GM18520 (cell line): ENCODE results near the gene RPUSD4.

Experiments
- ATAC-seq: cut with Tn5 transposase; IDR thresholded peaks from one replicate; pipeline ENCODE4 v1.9.1; 2021; ENCODE audit not compliant: unreplicated experiment

RPUSD4 gene

GRCh38 chr11:126214441-126214840, 3.0 kb upstream of the RPUSD4 start:
- ATAC-seq: no peak

GRCh38 chr11:126212089-126212660, 725 bp upstream of the RPUSD4 start:
- no peak for ATAC-seq

DNA sequence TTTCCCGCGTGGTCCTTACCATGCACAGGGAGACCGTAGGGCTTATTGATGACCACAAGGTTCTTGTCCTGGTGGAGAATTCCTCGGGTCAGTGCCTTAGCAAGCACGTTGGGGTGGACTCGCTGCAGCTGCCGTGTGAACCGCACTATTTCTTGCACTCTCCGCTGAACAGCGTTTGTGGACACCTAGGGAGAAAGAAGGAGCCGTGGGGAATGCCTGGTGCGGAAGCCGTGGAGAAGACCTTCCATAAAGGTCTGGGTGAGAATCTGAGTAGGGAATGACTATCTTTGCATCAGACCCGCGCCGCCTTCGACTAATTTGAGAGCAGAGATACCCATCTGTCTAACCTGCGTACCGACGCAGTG, 597 bp downstream of the RPUSD4 start:
- ATAC-seq: no peak

DNA sequence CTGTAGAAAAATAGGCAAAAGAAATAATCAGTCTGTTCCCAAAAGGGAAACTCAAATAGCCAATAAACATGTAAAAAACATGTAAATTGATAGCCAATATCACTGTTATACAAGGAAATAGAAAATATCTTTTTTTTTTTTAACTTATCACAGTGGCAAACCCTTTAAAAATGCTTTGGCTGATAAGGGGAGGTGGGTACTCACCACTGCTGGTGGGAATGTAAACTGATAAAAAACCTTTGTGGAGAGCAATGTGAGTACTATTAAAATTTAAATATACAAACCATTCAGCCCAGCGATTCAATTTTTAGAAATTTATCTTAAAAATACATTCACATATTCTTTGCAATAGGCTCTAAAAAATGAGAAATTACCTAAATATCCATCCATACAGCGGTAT, 3.6 kb downstream of the RPUSD4 start:
- no peak for ATAC-seq

DNA sequence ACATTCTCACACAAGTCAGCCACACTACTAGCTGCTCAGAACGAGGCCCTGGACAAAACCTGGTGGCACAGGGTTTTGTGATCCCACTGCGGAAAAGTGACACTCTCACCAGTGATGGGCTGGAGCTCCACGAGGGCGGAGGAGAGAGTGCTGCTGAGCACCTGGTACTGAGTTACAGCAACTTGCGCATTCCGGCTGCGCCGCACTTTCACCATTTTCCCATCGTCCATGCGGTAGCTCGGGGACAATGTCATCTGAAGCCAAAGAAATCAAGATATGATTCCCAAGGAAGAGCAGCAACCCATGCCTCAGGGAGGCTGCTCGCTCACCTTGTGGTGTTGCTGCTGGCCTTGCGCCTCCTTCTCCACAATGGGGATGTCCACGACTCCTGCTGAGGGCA, 6.1 kb downstream of the RPUSD4 start:
- ATAC-seq: no peak

- ATAC-seq: no peak
Observed at GRCh38 chr11:126202646-126203359, 8.6 kb downstream of the RPUSD4 start.

DNA sequence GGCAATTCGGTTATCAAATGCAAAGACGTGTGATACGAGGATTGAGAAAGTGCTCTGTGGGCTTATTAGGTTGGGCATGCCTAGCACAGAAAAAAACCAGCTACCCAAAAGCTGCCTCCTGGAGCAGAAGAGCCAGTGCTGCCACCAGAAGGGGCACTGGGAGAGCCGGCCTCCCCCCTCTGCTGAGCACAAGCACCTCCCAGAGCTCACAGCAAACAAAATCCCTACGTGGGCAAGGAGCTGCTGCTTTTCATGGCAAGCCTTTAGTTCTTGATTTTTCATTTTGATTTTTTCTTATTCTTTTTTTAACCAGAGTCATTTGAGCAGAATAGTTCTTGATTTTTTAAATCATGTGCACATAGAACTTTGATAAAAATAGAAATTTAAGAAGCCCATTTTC, 12.8 kb downstream of the RPUSD4 start:
- no peak for ATAC-seq

GRCh38 chr11:126197277-126197939, 14.0 kb downstream of the RPUSD4 start:
- ATAC-seq: no peak

GRCh38 chr11:126195119-126195518, 16.3 kb downstream of the RPUSD4 start:
- no peak for ATAC-seq

- no peak for ATAC-seq
Observed at GRCh38 chr11:126194121-126194543, 17.3 kb downstream of the RPUSD4 start.

- ATAC-seq: no peak
Observed at GRCh38 chr11:126193038-126193478, 18.4 kb downstream of the RPUSD4 start.

GRCh38 chr11:126192361-126192760, 19.1 kb downstream of the RPUSD4 start:
- no peak for ATAC-seq

GRCh38 chr11:126191379-126192073, 19.9 kb downstream of the RPUSD4 start:
- no peak for ATAC-seq

- no peak for ATAC-seq
Observed at GRCh38 chr11:126190792-126191191, 20.7 kb downstream of the RPUSD4 start.

GRCh38 chr11:126189109-126189929, 22.1 kb downstream of the RPUSD4 start:
- peak; percentile 59 for ATAC-seq

DNA sequence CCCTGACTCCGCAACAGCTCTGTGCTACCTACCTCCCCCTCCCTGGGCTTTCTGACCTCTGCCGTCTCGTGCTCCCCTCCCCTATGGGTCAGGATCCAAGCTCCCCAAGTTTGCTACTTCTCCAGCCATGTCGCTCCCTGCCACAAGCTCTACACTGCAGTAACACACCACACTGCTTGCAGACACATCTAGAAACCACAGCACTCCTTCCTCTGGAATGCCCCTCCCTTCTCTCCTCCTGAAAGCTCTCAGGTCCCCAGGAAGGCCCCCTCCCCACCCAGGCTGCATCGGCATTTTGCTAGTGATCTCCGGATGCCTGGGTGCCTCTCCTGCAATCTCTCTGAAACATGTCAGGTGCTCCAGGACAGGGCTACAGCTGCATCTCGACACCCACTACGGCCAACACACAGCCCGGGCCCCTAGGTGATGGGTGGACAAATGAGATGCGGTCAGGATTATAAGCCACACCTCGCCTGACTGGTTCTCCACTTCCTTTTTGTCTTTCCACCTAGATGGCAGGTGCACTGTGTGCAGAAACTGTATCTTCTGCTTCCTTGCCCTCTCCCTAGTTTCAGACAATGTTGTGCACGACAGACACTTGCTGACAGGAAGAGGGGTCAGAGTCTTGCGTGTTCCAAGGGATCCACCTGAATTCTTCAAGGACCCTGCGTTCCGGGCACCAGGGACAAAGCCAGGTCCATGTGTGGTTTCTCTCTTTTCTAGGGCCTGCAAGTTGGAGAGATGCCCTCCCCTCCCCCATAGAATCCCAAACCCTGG, 22.9 kb downstream of the RPUSD4 start:
- ATAC-seq: peak; percentile 59

DNA sequence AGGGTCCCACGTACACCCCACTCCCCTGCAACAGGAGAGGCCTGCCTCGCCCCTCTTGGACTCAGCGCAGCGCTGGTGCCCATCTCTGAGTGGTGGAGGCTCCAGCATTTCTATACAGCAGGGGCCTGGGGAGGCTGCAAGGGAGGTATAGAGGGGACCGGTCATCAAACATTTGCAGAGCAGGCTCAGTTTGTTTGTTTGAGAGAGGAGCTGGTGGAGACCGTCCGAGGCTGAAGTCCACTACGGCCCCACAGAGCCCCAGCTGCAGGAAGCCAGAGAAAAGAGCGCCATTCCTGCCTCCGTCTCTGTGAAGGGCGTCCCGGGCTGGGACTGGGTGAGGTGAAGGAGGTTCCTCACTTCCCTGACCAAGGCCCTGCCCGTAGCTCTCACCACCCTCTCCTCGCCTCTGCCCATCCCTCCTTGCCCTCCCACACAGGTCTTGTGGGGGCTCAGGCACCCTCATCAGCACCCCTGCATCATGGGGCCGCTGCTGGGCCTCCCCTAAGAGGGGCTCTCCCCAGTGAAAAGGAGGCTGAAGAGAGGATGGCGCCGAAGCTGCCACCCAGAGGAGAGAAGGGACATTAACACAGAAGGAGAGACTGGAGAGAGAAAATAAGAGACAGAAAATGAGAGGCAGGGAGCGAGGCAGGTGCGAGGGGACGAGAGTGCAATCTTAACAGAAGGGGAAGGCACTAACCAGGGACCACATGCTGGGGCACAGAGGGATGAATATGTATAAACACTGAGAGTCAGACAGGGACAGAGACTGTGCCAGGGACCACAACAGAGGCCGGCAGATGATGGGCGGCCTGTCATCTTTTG, 24.5 kb downstream of the RPUSD4 start:
- no peak for ATAC-seq

- no peak for ATAC-seq
Observed at GRCh38 chr11:126186025-126186698, 25.3 kb downstream of the RPUSD4 start.
